ENCODE measurements around the gene GABRG3. TPM values are rescaled to one million over a fixed set of nuclear protein-coding genes. Genes with fewer than 3 reads are reported as not detected.

The GABRG3 gene
- total RNA-seq, 1 donor: not detected

DNA sequence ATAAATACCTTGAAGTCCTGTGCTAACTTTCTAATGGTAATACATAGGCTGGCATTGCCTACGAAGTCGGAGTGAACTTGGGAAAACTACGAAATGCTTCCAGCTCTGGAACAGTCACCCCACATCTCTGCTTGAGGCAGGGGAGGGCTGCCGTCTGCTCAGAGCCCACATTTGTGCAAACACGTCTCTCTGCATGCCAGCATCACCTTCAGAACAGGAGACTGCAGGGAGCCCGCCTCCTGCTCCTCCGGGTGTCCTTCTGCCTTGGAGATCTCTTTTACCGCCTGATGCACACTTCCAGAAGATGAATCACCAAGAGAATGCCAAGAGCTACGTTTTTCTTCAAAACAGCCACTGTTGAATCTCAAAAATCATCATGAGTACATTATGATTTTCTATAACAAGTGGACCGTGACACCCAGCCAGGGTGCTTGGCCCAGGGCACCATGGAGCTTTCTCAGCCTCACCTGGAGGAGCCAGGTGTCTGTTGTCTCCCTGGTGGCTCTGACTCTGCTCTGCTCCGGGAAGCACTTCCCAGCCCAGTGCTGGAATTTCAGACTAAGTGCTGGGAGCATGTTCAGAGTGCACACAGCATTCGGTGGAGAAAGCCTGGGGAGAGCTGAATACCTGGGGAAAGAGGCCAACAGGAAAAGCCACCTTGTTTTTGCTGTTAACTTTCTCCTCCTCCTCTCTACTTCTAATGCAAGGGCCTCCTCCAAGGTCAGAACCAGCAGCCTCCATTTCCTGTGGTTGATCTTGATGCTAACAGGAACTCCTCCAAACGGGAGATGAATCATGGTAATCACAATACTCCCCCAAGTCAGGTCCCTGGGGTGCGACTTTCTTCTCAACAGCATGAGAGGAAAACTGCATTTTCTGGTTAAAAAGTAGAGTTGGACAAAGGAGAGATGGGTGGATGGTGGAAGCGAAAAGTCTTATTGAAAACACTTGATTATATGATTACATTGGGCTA lies 467.7 kb downstream of the GABRG3 start:
- DNase-seq (ENCODE audit: low read depth): no peak
- H3K4me3 ChIP-seq (ENCODE audit: low read depth, low read length): no peak overlapping the region
- TF ChIP-seq, protein P1, sequence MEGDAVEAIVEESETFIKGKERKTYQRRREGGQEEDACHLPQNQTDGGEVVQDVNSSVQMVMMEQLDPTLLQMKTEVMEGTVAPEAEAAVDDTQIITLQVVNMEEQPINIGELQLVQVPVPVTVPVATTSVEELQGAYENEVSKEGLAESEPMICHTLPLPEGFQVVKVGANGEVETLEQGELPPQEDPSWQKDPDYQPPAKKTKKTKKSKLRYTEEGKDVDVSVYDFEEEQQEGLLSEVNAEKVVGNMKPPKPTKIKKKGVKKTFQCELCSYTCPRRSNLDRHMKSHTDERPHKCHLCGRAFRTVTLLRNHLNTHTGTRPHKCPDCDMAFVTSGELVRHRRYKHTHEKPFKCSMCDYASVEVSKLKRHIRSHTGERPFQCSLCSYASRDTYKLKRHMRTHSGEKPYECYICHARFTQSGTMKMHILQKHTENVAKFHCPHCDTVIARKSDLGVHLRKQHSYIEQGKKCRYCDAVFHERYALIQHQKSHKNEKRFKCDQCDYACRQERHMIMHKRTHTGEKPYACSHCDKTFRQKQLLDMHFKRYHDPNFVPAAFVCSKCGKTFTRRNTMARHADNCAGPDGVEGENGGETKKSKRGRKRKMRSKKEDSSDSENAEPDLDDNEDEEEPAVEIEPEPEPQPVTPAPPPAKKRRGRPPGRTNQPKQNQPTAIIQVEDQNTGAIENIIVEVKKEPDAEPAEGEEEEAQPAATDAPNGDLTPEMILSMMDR (IDR thresholded peaks at IDR 0.05; ENCODE audit: insufficient read depth, low read depth, low read length): no peak

DNA sequence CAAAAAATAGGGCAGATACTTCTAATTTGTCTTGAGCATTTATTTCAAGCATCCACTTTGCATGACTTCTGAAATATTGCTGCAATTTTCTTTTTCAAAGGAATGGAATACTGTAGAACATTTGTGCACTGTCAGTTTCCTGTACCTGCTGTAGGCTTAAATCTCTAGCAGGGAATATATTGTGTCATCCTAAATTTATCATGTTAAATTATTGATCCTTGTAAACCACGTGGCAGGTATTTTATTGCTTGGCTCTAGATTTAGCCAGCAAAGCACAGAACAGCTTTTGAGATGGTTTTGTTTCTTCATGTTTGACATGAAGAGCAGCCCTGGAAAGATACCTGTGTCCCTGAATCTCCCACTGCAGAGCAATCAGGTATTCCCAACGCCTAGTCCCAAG lies 470.1 kb downstream of the GABRG3 start:
- no peak for DNase-seq (ENCODE audit: low read depth)
- TF ChIP-seq, protein P1 (IDR thresholded peaks at IDR 0.05; ENCODE audit: insufficient read depth, low read depth, low read length): no peak
- no peak overlapping the region for H3K4me3 ChIP-seq (ENCODE audit: low read depth, low read length)

DNA sequence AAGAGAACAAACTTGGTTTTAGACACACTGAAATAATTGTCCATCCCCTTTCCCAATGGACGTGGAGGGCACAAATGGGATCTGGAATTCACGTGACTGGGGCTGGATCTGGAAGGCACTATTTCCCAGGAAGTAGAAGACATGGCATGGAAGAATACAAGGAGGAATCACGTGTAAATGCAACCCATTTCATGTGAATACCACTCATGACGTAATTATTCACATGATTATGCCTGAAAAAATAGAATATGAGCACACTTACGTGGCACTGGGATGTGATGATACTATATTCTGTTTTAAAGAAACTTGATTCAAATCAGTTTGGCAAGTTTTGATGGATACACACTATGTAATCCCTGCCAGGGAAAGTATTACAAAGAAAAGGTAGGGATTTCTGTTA lies 477.3 kb downstream of the GABRG3 start:
- TF ChIP-seq, protein P1 (IDR thresholded peaks at IDR 0.05; ENCODE audit: insufficient read depth, low read depth, low read length): no peak
- no peak overlapping the region for H3K4me3 ChIP-seq (ENCODE audit: low read depth, low read length)
- no peak for DNase-seq (ENCODE audit: low read depth)

DNA sequence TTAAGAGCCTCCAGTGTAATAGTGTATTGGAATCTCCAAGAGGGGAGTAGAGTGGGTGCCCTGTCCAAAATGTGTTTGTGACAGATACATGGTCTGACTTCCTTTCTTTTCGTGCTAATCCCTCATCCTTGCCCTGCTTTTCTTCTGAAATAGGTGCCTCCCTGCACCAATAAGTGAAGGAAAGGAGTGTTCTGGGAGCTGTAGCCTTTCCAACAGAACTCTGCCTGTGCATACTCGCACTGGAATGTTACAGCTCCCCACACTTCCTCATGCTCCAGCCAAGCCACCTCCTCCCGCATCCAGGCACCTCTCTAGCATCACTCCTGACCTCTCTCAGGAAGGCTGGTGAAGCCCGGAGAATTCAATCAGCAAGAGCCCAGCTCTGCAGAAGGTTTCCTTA lies 478.0 kb downstream of the GABRG3 start:
- no peak for DNase-seq (ENCODE audit: low read depth)
- no peak overlapping the region for H3K4me3 ChIP-seq (ENCODE audit: low read depth, low read length)
- TF ChIP-seq, protein P1 (IDR thresholded peaks at IDR 0.05; ENCODE audit: insufficient read depth, low read depth, low read length): no peak

DNA sequence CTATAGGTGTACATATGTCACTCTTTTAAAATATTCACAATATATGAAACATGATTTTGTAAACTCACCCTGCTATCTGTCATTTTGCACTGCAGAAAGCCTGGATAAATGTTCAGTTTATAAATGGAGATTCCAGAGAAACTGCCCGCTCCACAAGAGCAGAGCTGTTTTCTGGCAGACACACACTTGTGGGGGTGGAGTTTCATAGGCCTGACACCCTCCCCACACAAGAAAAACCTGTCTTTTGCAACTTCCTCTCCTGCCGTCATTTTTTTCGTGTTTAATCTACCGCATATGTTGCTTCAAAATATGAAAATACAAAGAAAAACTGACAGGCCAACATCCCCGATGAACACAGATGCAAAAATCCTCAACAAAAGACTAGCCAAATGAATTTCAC lies 479.0 kb downstream of the GABRG3 start:
- DNase-seq (ENCODE audit: low read depth): no peak
- no peak overlapping the region for H3K4me3 ChIP-seq (ENCODE audit: low read depth, low read length)
- TF ChIP-seq, protein P1 (IDR thresholded peaks at IDR 0.05; ENCODE audit: insufficient read depth, low read depth, low read length): no peak

DNA sequence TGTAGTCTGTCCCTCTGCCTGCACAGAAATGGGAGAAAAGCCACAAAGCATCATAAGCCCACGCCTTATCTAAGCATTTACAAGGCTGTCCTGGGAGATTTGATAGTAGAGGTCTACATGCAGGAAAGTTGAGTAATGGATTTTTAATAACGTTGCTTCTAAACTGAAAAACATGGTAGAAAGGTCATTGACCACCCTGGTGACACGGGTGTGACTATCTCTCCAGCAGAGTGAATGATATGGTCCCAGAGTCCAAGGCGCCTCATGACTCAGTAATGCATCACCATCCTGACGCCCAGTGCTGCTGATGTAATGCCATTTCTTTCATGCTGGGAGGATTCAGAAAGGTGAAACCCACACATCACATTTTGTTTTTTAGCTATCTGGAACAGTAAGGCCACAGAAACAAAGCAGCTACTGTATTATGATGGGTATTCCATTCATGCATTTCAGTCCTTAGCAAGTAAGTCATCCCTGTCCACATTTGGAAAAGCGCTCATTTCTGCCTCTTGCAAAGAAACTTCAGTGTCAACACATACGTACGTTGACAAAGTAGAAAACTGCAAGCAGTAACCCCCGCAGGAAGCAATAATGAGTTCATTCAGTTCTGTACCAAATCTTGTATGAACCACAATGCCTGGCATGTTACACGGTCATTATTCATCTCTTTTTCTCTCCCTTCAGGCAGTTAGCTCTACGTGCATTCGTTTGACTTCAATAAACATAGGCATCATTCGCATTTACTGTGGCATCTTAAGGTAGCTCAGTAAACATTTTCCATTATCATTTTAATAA lies 483.5 kb downstream of the GABRG3 start:
- no peak for DNase-seq (ENCODE audit: low read depth)
- TF ChIP-seq, protein P1 (IDR thresholded peaks at IDR 0.05; ENCODE audit: insufficient read depth, low read depth, low read length): no peak
- no peak overlapping the region for H3K4me3 ChIP-seq (ENCODE audit: low read depth, low read length)
